ENCODE results near the gene UBL4A.

DNA sequence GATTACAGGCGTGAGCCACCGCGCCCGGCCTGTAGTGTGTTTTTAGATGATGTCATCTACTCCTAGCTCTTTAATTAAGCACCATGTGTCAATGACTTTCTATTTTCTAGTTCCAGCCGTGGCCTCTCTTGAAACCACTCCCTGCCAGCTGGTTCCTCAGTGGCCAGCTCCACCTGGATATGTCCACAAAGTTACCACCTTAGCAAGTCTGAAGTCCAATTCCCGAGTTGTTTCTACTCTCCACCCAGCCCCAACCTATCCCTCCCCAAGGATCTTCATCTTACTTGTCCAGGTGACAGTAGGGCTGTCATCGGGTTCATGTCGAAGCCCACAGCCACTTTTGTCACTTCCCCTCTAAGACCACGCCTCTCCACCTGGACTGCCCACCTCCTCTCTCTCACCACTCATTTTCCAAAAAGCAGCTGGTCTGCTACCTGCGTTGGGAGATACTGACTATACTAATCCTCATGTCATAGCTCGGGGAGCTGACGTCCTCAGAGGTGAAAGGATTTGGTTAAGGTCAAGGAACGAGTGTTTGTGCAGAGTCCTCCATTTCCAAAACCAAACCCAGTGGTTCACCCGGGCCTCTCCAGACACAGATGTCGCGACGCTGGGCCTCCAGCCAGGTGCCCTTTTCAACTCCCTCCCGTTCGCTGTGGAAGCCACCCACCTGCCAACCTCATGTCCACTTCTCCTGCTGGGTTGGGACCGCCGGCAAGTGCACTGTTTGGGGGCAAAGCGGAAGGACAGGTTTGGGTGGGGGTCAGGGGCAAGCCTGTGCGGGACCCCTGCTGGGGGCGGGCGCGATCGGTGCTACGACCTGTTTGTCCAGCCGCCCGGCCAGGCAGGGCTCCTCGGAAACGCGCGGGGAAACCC lies 28.9 kb upstream of the UBL4A start:
- TF ChIP-seq GATA3 (IDR thresholded peaks at IDR 0.05; ENCODE audit: low read depth, low read length): no peak
- TF ChIP-seq GATA2 (IDR thresholded peaks at IDR 0.05; ENCODE audit: low read depth, low read length): no peak
